HG02642 (cell line): Measurements from ENCODE around the gene CIPC.
A peak's percentile ranks its signal among the peaks of the same experiment; 100 is the strongest.

ENCODE experiments used
- ATAC-seq: cut with Tn5 transposase; IDR thresholded peaks from one replicate; pipeline ENCODE4 v1.9.1; 2021; ENCODE audit warnings: mild to moderate bottlenecking; ENCODE audit not compliant: unreplicated experiment, poor library complexity

Gene CIPC

GRCh38 chr14:77123381-77124325 is 25.6 kb downstream of the CIPC start:
- ATAC-seq: no peak

GRCh38 chr14:77124345-77125280 is 26.6 kb downstream of the CIPC start:
- ATAC-seq: peak; percentile 29

- no peak for ATAC-seq
Measured at GRCh38 chr14:77125281-77125801, 27.3 kb downstream of the CIPC start.

GRCh38 chr14:77125823-77126325 is 27.8 kb downstream of the CIPC start:
- no peak for ATAC-seq

- ATAC-seq: no peak
Measured at GRCh38 chr14:77126461-77126990, 28.5 kb downstream of the CIPC start.

GRCh38 chr14:77128414-77128891 is 30.4 kb downstream of the CIPC start:
- no peak for ATAC-seq

GRCh38 chr14:77130386-77130785 is 32.3 kb downstream of the CIPC start:
- no peak for ATAC-seq

- ATAC-seq: no peak
Measured at GRCh38 chr14:77131206-77131605, 33.1 kb downstream of the CIPC start.

GRCh38 chr14:77131871-77132486 is 33.9 kb downstream of the CIPC start:
- ATAC-seq: no peak

GRCh38 chr14:77133720-77134338 is 35.8 kb downstream of the CIPC start:
- no peak for ATAC-seq

- ATAC-seq: no peak
Measured at GRCh38 chr14:77139022-77139421, 41.0 kb downstream of the CIPC start.

- no peak for ATAC-seq
Measured at GRCh38 chr14:77139540-77140358, 41.7 kb downstream of the CIPC start.

- ATAC-seq: no peak
Measured at GRCh38 chr14:77140359-77141213, 42.5 kb downstream of the CIPC start.

- ATAC-seq: no peak
Measured at GRCh38 chr14:77141214-77142004, 43.4 kb downstream of the CIPC start, which contains the start of gene ZDHHC22. Gene ZDHHC22, minus strand, starts transcription at chr14:77141791. Its CDS starts 2,053 bp downstream, at chr14:77139738.

- ATAC-seq: no peak
Measured at GRCh38 chr14:77142005-77142800, 44.1 kb downstream of the CIPC start.

- no peak for ATAC-seq
Measured at GRCh38 chr14:77143071-77143470, 45.0 kb downstream of the CIPC start.
